OCI-LY7 (cell line): ENCODE results near the gene OSBP2.

ENCODE experiments used
- CTCF ChIP-seq: fragments of 200-600 bp; sonication (generic); conservative IDR thresholded peaks from 2 replicates; pipeline ENCODE4 v1.5.1; 2014; ENCODE audit warnings: mild to moderate bottlenecking, antibody characterized with exemption, low read length, moderate library complexity, mixed read lengths
- EZH2phosphoT487 ChIP-seq: fragments of 200-600 bp; sonication (generic); IDR thresholded peaks from 2 replicates; pipeline ENCODE4 v1.6.1; 2018; ENCODE audit warnings: low read depth, borderline replicate concordance, mild to moderate bottlenecking, mixed run types, antibody characterized with exemption, low read length, moderate library complexity, mixed read lengths

GRCh38 chr22:30671071-30671470 is 23.6 kb upstream of the OSBP2 start:
- TF ChIP-seq CTCF (no peak), EZH2phosphoT487 (no peak)
